Testis (tissue), 2 donors: Measurements from ENCODE around the gene INHBB.

ENCODE experiments used
- POLR2A ChIP-seq: fragments of 450-650 bp; IDR thresholded peaks from one replicate; pipeline ENCODE4 v1.6.1; 2017; ENCODE audit warnings: antibody characterized with exemption, mild to moderate bottlenecking, moderate library complexity
- TF ChIP-seq, protein P1 (sequence below), 3 experiments: fragments of 450-650 bp in 2 of 3; fragments of 200-600 bp in 1 of 3; sonication (generic) in 1 of 3; IDR thresholded peaks; one replicate each; pipeline ENCODE4 v1.5.1; 2016 to 2019; ENCODE audit warnings: antibody characterized with exemption in 3 of 3, mild to moderate bottlenecking in 2 of 3, moderate library complexity in 1 of 3

- TF ChIP-seq, protein P1, sequence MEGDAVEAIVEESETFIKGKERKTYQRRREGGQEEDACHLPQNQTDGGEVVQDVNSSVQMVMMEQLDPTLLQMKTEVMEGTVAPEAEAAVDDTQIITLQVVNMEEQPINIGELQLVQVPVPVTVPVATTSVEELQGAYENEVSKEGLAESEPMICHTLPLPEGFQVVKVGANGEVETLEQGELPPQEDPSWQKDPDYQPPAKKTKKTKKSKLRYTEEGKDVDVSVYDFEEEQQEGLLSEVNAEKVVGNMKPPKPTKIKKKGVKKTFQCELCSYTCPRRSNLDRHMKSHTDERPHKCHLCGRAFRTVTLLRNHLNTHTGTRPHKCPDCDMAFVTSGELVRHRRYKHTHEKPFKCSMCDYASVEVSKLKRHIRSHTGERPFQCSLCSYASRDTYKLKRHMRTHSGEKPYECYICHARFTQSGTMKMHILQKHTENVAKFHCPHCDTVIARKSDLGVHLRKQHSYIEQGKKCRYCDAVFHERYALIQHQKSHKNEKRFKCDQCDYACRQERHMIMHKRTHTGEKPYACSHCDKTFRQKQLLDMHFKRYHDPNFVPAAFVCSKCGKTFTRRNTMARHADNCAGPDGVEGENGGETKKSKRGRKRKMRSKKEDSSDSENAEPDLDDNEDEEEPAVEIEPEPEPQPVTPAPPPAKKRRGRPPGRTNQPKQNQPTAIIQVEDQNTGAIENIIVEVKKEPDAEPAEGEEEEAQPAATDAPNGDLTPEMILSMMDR (IDR thresholded peaks at IDR 0.05), result no peak
- no peak for TF ChIP-seq POLR2A
Observed at GRCh38 chr2:120381192-120381591, 35.3 kb downstream of the INHBB start.
